Astrocyte of the cerebellum (primary cell): ENCODE measurements around the gene ANAPC15.
"Not testable (repeated sequence)": the region's sequence is repeated elsewhere in the genome, so short reads cannot be mapped to it uniquely, and the experiment has no call there.

ENCODE experiments used
- DNase-seq: peaks from one replicate; pipeline ENCODE4 v3.0.0-alpha.2; 2011; ENCODE audit warnings: low read depth
- H3K4me3 ChIP-seq: 2 replicates; pipeline ENCODE4 v1.5.1; 2011; ENCODE audit warnings: mild to moderate bottlenecking, low read depth, low read length, moderate library complexity
- CTCF ChIP-seq: IDR thresholded peaks from 2 replicates; pipeline ENCODE4 v1.5.1; 2012; ENCODE audit warnings: low read length, low read depth, moderate library complexity, mild to moderate bottlenecking; ENCODE audit errors: missing control alignments
- in situ Hi-C: cut with HindIII; loops from 2 replicates; pipeline ENCODE4 v1.10.0; 2017; ENCODE audit warnings: low sequenced_read_pairs

Gene ANAPC15

GRCh38 chr11:72112143-72112977 is at the start of gene ANAPC15:
Gene ANAPC15 (minus strand): TSS chr11:72112695. CDS start chr11:72111276, 1,419 bp downstream.
- no peak for TF ChIP-seq CTCF
- DNase-seq: peak; percentile 99
- peak within 1 kb of the TSS; percentile 60 for H3K4me3 ChIP-seq
- in situ Hi-C loops: loop anchor here (25.0 kb wide), 1 partner anchor 100 kb away; no protein-coding TSS in a partner anchor

GRCh38 chr11:72160319-72160718 is 47.8 kb upstream of the ANAPC15 start:
- no peak for DNase-seq
- no peak for TF ChIP-seq CTCF
- in situ Hi-C loops: no loop called here
- H3K4me3 ChIP-seq: no peak overlapping the region

GRCh38 chr11:72157131-72157530 is 44.6 kb upstream of the ANAPC15 start:
- in situ Hi-C loops: no loop called here
- TF ChIP-seq CTCF: no peak
- DNase-seq: no peak
- H3K4me3 ChIP-seq: no peak overlapping the region

GRCh38 chr11:72155751-72156150 is 43.3 kb upstream of the ANAPC15 start:
- in situ Hi-C loops: no loop called here
- no peak for DNase-seq
- no peak for TF ChIP-seq CTCF
- no peak overlapping the region for H3K4me3 ChIP-seq

GRCh38 chr11:72154816-72155215 is 42.3 kb upstream of the ANAPC15 start:
- TF ChIP-seq CTCF: no peak
- H3K4me3 ChIP-seq: no peak overlapping the region
- no peak for DNase-seq
- in situ Hi-C loops: no loop called here

- not testable (repeated sequence) for H3K4me3 ChIP-seq
These were observed 41.4 kb upstream of the ANAPC15 start for GRCh38 chr11:72153874-72154273.

GRCh38 chr11:72150882-72151281 is 38.4 kb upstream of the ANAPC15 start:
- H3K4me3 ChIP-seq: no peak overlapping the region
- in situ Hi-C loops: no loop called here
- no peak for TF ChIP-seq CTCF
- no peak for DNase-seq

More at GRCh38 chr11:72153874-72154273, 41.4 kb upstream of the ANAPC15 start:
- DNase-seq, in situ Hi-C loops: not testable (repeated sequence)
